PC-3 (cell line): Measurements from ENCODE around the gene KLHL9. TPM values are rescaled to one million over a fixed set of nuclear protein-coding genes. Genes with fewer than 3 reads are reported as not detected.
A peak's percentile ranks its signal among the peaks of the same experiment; 100 is the strongest.

ENCODE experiments used
- ATAC-seq: fragments of 200-7000 bp; cut with Tn5 transposase; 2 replicates; pipeline ENCODE4 v1.9.1; 2020; ENCODE audit warnings: mild to moderate bottlenecking, moderate library complexity
- BruUV-seq: library from RNA; stranded (reverse); fragments of 400-500 nt; replicated peaks from 2 replicates; lab custom pipeline; 2021; lab: Mats Ljungman, UMichigan
- CTCF ChIA-PET: fragments of 300-600 bp; sonication (Branson Sonifier 250); formaldehyde crosslinking; loops from one replicate; lab custom pipeline; 2022; ENCODE audit warnings: antibody characterized with exemption; lab: Charles Lee
- POLR2A ChIA-PET: fragments of 300-600 bp; sonication (Branson Sonifier 250); formaldehyde crosslinking; loops from one replicate; lab custom pipeline; 2022; ENCODE audit warnings: antibody characterized with exemption; ENCODE audit not compliant: unreplicated experiment; lab: Charles Lee
- DNase-seq: peaks from one replicate; pipeline ENCODE4 v3.0.0-alpha.2; 2015
- H2AFZ ChIP-seq: fragments of 300-600 bp; sonication (generic); 2 replicates; pipeline ENCODE4 v1.6.0; 2016; ENCODE audit warnings: antibody characterized with exemption, low read length
- H3F3A ChIP-seq: fragments of 300-600 bp; sonication (generic); one replicate; pipeline ENCODE4 v1.6.0; 2017; ENCODE audit warnings: antibody characterized with exemption, low read length, control low read depth, mild to moderate bottlenecking; ENCODE audit not compliant: unreplicated experiment
- H3K27ac ChIP-seq: fragments of 300-600 bp; sonication (generic); 2 replicates; pipeline ENCODE4 v1.5.1; 2016; ENCODE audit warnings: mild to moderate bottlenecking, low read length
- H3K27me3 ChIP-seq: fragments of 300-600 bp; sonication (generic); 2 replicates; pipeline ENCODE4 v1.6.1; 2016; ENCODE audit warnings: low read length, mixed read lengths
- H3K36me3 ChIP-seq: fragments of 300-600 bp; sonication (generic); 2 replicates; pipeline ENCODE4 v1.6.1; 2016; ENCODE audit warnings: low read depth, mixed run types, low read length, mixed read lengths
- H3K4me1 ChIP-seq: fragments of 300-600 bp; sonication (generic); 2 replicates; pipeline ENCODE4 v1.5.1; 2016; ENCODE audit warnings: low read length; ENCODE audit not compliant: insufficient read depth
- H3K4me2 ChIP-seq: fragments of 300-600 bp; sonication (generic); 2 replicates; pipeline ENCODE4 v1.6.0; 2016; ENCODE audit warnings: low read length
- H3K4me3 ChIP-seq: fragments of 300-600 bp; sonication (generic); 2 replicates; pipeline ENCODE4 v1.5.1; 2016; ENCODE audit warnings: mild to moderate bottlenecking, low read length, mixed read lengths
- H3K79me2 ChIP-seq: fragments of 300-600 bp; sonication (generic); 2 replicates; pipeline ENCODE4 v1.6.1; 2017; ENCODE audit warnings: low read length, mixed read lengths
- H3K9ac ChIP-seq: fragments of 300-600 bp; sonication (generic); 2 replicates; pipeline ENCODE4 v1.6.0; 2016; ENCODE audit warnings: mild to moderate bottlenecking, low read length
- H3K9me2 ChIP-seq: fragments of 300-600 bp; sonication (generic); replicated peaks from 2 replicates; pipeline ENCODE4 v1.6.1; 2016; ENCODE audit warnings: mixed run types, low read length, mixed read lengths
- H3K9me3 ChIP-seq: fragments of 300-600 bp; sonication (generic); 2 replicates; pipeline ENCODE4 v1.6.1; 2016; ENCODE audit warnings: low read length, mixed read lengths
- H4K20me1 ChIP-seq: fragments of 300-600 bp; sonication (generic); 2 replicates; pipeline ENCODE4 v1.6.1; 2016; ENCODE audit warnings: low read length, mixed read lengths
- EZH2 ChIP-seq: fragments of 300-600 bp; sonication (generic); IDR thresholded peaks from one replicate; pipeline ENCODE4 v1.6.1; 2017; ENCODE audit warnings: antibody characterized with exemption, mild to moderate bottlenecking, low read length; ENCODE audit not compliant: unreplicated experiment
- EZH2phosphoT487 ChIP-seq: fragments of 300-600 bp; sonication (generic); IDR thresholded peaks from 2 replicates; pipeline ENCODE4 v1.6.1; 2018; ENCODE audit warnings: mild to moderate bottlenecking, antibody characterized with exemption, low read length, borderline replicate concordance
- intact Hi-C: fragments of 100-400 bp; cut with micrococcal nuclease; formaldehyde crosslinking; loops from 2 replicates; pipeline ENCODE4 v1.9.0; 2023
- total RNA-seq: library from RNA; depleted of rRNA; stranded (reverse); fragments of >200 nt; gene quantifications from 2 replicates; pipeline ENCODE4 v1.2.3, GENCODE V29; 2014
- TF ChIP-seq, protein P1 (sequence below): fragments of 300-600 bp; sonication (generic); conservative IDR thresholded peaks from 2 replicates; pipeline ENCODE4 v1.5.1; 2017; ENCODE audit warnings: antibody characterized with exemption, low read depth, mild to moderate bottlenecking, low read length

Gene KLHL9
- total RNA-seq, 1 experiment from 2014 or later, result 11.2 TPM

- CTCF ChIA-PET, result interaction anchor here (0.8 kb wide), 1 partner anchor 42 kb away, joined by 3 read pairs; no protein-coding TSS in a partner anchor
- intact Hi-C loops, result no loop called here
- H3F3A ChIP-seq, result no peaks in the 10 kb centered on the region
- no peak for TF ChIP-seq EZH2phosphoT487
- DNase-seq (peak; percentile 83), ATAC-seq (peak; percentile 95)
- H3K27ac ChIP-seq, result peak overlapping the region; percentile 3; the same call in 1 of the 2 replicates
- no peaks in the 10 kb centered on the region for H4K20me1 ChIP-seq
- peaks cover 16% of the 10 kb centered on the region for H3K4me1 ChIP-seq
- no peak overlapping the region for H3K4me3 ChIP-seq
- H3K9me2 ChIP-seq, result no peaks in the 10 kb centered on the region
- H3K9ac ChIP-seq, result no peak overlapping the region
- POLR2A ChIA-PET, result no interaction called here
- no peak overlapping the region for H3K4me2 ChIP-seq
- no peak overlapping the region for H2AFZ ChIP-seq
- H3K79me2 ChIP-seq, result no peaks in the 10 kb centered on the region
- H3K9me3 ChIP-seq, result no peaks in the 10 kb centered on the region
- no peaks in the 10 kb centered on the region for H3K36me3 ChIP-seq
- no peaks in the 10 kb centered on the region for H3K27me3 ChIP-seq
- no TSS peak for BruUV-seq
Observed at GRCh38 chr9:21294364-21294774, 40.8 kb downstream of the KLHL9 start.

DNA sequence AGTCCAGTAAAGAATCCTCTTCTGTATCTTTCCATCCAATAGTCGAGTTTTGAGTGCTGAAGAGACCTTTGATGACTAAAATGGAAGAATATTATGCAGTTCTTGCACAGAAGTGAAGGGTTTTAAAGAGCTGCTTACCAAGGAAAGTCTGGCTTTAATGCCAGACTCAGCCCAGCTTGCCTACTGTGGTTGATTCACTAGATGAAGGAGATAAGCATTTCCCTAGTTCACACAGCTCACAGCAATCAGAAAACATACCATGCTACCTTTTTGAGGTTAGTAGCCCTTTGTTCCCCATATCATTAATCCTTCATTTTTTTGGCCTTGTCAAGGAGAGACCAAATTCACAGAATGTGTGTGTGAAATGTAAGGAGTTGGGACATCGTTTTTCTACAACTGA lies 45.4 kb downstream of the KLHL9 start:
- H3F3A ChIP-seq, result no peaks in the 10 kb centered on the region
- H3K4me1 ChIP-seq, result peaks cover 12% of the 10 kb centered on the region
- no peaks in the 10 kb centered on the region for H3K79me2 ChIP-seq
- no peak overlapping the region for H3K9ac ChIP-seq
- ChIA-PET CTCF (no interaction called here), POLR2A (no interaction called here)
- DNase-seq (no peak), ATAC-seq (no peak)
- no peak overlapping the region for H3K4me2 ChIP-seq
- no peaks in the 10 kb centered on the region for H3K9me3 ChIP-seq
- intact Hi-C loops, result no loop called here
- no peaks in the 10 kb centered on the region for H3K9me2 ChIP-seq
- H3K27ac ChIP-seq, result no peak overlapping the region
- H3K27me3 ChIP-seq, result peaks cover 9% of the 10 kb centered on the region; the same call in 1 of the 2 replicates
- H3K36me3 ChIP-seq, result no peaks in the 10 kb centered on the region
- H3K4me3 ChIP-seq, result no peak overlapping the region
- BruUV-seq, result no TSS peak
- H2AFZ ChIP-seq, result no peak overlapping the region
- no peaks in the 10 kb centered on the region for H4K20me1 ChIP-seq
- TF ChIP-seq EZH2, result no peak
- TF ChIP-seq, protein P1, sequence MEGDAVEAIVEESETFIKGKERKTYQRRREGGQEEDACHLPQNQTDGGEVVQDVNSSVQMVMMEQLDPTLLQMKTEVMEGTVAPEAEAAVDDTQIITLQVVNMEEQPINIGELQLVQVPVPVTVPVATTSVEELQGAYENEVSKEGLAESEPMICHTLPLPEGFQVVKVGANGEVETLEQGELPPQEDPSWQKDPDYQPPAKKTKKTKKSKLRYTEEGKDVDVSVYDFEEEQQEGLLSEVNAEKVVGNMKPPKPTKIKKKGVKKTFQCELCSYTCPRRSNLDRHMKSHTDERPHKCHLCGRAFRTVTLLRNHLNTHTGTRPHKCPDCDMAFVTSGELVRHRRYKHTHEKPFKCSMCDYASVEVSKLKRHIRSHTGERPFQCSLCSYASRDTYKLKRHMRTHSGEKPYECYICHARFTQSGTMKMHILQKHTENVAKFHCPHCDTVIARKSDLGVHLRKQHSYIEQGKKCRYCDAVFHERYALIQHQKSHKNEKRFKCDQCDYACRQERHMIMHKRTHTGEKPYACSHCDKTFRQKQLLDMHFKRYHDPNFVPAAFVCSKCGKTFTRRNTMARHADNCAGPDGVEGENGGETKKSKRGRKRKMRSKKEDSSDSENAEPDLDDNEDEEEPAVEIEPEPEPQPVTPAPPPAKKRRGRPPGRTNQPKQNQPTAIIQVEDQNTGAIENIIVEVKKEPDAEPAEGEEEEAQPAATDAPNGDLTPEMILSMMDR, result no peak
- TF ChIP-seq EZH2phosphoT487, result no peak

- H3K4me3 ChIP-seq, result no peak overlapping the region
- no peaks in the 10 kb centered on the region for H4K20me1 ChIP-seq
- no peak overlapping the region for H2AFZ ChIP-seq
- BruUV-seq, result no TSS peak
- no peak for DNase-seq
- ATAC-seq, result no peak
- H3K4me1 ChIP-seq, result no peaks in the 10 kb centered on the region
- H3K9ac ChIP-seq, result no peak overlapping the region
- H3F3A ChIP-seq, result no peaks in the 10 kb centered on the region
- no peaks in the 10 kb centered on the region for H3K9me3 ChIP-seq
- no peaks in the 10 kb centered on the region for H3K36me3 ChIP-seq
- ChIA-PET CTCF (no interaction called here), POLR2A (no interaction called here)
- intact Hi-C loops, result no loop called here
- H3K27ac ChIP-seq, result no peak overlapping the region
- no peak for TF ChIP-seq EZH2phosphoT487
- TF ChIP-seq, protein P1, result no peak
- TF ChIP-seq EZH2, result no peak
- no peak overlapping the region for H3K4me2 ChIP-seq
- peaks cover 9% of the 10 kb centered on the region; the same call in 1 of the 2 replicates for H3K27me3 ChIP-seq
- H3K79me2 ChIP-seq, result no peaks in the 10 kb centered on the region
- no peaks in the 10 kb centered on the region for H3K9me2 ChIP-seq
Observed at GRCh38 chr9:21287280-21287679, 47.9 kb downstream of the KLHL9 start.
